ENCODE data around the gene HRCT1.
"Not testable (repeated sequence)": the region's sequence is repeated elsewhere in the genome, so short reads cannot be mapped to it uniquely, and the experiment has no call there.

Gene HRCT1

DNA sequence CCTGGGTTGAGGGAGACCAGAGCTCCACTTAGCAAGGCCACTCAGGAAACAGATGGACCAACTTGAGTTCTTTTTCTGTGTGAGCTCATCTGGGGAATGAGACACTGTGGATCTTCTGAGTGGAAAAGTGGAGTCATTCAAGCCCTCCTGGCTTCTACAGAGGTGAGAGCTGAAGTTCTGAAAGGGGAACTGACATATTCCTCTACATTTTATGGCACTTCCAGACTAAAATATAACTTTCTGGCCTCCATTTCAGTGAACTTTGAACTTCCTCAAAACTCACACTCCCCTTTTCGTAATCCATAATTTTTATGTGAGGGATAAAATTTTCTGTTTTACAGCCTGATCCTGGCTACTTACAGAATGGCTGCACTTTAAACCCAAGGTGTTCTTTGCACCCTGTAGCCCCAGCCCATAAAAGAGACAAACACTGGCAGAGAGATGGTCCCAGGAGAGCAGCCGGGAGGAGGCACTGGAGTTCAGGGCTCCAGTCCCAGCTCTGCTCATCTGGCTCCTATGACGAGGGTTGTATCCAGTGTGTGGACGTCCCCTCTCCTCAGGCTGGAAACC lies 14.1 kb downstream of the HRCT1 start:
- Mint-ChIP-seq H3K27ac (no peak overlapping the region), H3K9me3 (ENCODE audit: low read depth) (no peaks in the 10 kb centered on the region), H3K36me3 (no peaks in the 10 kb centered on the region), H3K27me3 (no peaks in the 10 kb centered on the region), H3K4me3 (no peak overlapping the region), H3K4me1 (ENCODE audit: low read depth) (peaks cover 17% of the 10 kb centered on the region)

DNA sequence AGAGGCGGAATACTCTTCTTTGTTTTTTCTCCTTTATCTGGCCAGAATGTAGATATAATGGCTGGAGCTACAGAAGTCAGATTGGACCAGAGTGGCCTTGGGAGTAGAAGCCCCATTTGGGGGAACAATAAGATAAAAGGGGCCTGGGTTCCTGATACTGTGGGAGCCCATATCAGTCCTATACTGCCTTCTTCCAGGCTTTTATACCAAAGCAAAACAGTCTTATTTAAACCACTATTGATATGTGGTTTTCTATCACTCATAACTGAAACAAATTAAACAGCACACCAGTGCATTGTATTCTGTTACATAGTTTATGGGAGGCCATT lies 17.6 kb downstream of the HRCT1 start:
- Mint-ChIP-seq H3K27me3 (no peaks in the 10 kb centered on the region), H3K4me3 (no peak overlapping the region), H3K9me3 (ENCODE audit: low read depth) (no peaks in the 10 kb centered on the region), H3K27ac (no peak overlapping the region), H3K4me1 (ENCODE audit: low read depth) (peaks cover 17% of the 10 kb centered on the region), H3K36me3 (peaks cover 3% of the 10 kb centered on the region)

GRCh38 chr9:35923927-35924763 lies 18.1 kb downstream of the HRCT1 start:
- H3K36me3 Mint-ChIP-seq: peaks cover 3% of the 10 kb centered on the region
- H3K4me3 Mint-ChIP-seq: no peak overlapping the region
- peaks cover 17% of the 10 kb centered on the region for H3K4me1 Mint-ChIP-seq (ENCODE audit: low read depth)
- peak overlapping the region; percentile 80 for H3K27ac Mint-ChIP-seq
- no peaks in the 10 kb centered on the region for H3K27me3 Mint-ChIP-seq
- H3K9me3 Mint-ChIP-seq (ENCODE audit: low read depth): no peaks in the 10 kb centered on the region

DNA sequence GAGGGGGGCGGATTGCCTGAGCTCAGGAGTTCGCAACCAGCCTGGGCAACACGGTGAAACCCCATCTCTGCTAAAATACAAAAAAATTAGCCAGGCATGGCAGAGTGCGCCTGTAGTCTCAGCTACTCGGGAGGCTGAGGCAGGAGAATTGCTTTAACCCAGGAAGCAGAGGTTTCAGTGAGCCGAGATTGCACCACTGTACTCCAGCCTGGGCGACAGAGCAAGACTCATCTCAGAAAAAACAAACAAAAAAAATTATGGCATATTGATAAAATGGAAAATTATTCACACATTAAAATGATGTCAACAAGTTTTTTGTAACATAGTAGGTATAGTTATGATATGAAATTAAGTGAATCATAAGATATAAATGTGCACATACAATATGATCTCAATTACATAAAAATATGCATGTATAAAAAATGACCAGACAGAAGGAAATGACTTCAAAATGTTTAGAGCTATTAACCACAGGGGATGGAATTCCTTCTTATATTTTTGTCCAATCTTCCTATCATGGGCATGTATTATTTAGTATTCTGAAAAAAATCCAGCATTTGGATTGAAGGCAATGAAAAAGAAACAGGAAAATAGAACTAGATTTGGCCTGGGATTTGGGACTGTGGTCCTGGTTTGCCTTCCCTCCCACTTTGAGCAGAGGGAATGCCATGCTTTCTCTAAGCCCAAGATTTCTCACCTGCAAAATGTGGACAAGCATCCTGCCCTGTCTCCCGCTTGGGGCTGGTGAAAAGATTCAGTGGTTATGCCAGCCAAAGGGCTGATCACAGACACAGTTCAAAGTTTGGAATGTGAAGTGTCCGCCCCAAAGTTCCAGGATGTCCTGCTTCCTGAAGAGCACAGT lies 22.8 kb downstream of the HRCT1 start:
- peaks cover 19% of the 10 kb centered on the region for H3K4me1 Mint-ChIP-seq (ENCODE audit: low read depth)
- no peaks in the 10 kb centered on the region for H3K9me3 Mint-ChIP-seq (ENCODE audit: low read depth)
- no peak overlapping the region for H3K27ac Mint-ChIP-seq
- no peaks in the 10 kb centered on the region for H3K27me3 Mint-ChIP-seq
- H3K4me3 Mint-ChIP-seq: no peak overlapping the region
- H3K36me3 Mint-ChIP-seq: peaks cover 3% of the 10 kb centered on the region

- Mint-ChIP-seq H3K4me3 (no peak overlapping the region), H3K4me1 (ENCODE audit: low read depth) (peaks cover 14% of the 10 kb centered on the region), H3K27ac (no peak overlapping the region), H3K36me3 (peaks cover 3% of the 10 kb centered on the region), H3K27me3 (no peaks in the 10 kb centered on the region), H3K9me3 (ENCODE audit: low read depth) (no peaks in the 10 kb centered on the region)
Measured at GRCh38 chr9:35929453-35929718, 23.4 kb downstream of the HRCT1 start.

- no peaks in the 10 kb centered on the region for H3K27me3 Mint-ChIP-seq
- H3K9me3 Mint-ChIP-seq (ENCODE audit: low read depth): no peaks in the 10 kb centered on the region
- no peak overlapping the region for H3K4me3 Mint-ChIP-seq
- peaks cover 3% of the 10 kb centered on the region for H3K36me3 Mint-ChIP-seq
- no peak overlapping the region for H3K27ac Mint-ChIP-seq
- H3K4me1 Mint-ChIP-seq (ENCODE audit: low read depth): peaks cover 12% of the 10 kb centered on the region
Measured at GRCh38 chr9:35930521-35930920, 24.5 kb downstream of the HRCT1 start.

- no peaks in the 10 kb centered on the region for H3K27me3 Mint-ChIP-seq
- H3K4me3 Mint-ChIP-seq: no peak overlapping the region
- H3K36me3 Mint-ChIP-seq: peaks cover 3% of the 10 kb centered on the region
- no peak overlapping the region for H3K27ac Mint-ChIP-seq
- H3K9me3 Mint-ChIP-seq (ENCODE audit: low read depth): no peaks in the 10 kb centered on the region
- H3K4me1 Mint-ChIP-seq (ENCODE audit: low read depth): peaks cover 12% of the 10 kb centered on the region
Measured at GRCh38 chr9:35930989-35931388, 25.0 kb downstream of the HRCT1 start.

DNA sequence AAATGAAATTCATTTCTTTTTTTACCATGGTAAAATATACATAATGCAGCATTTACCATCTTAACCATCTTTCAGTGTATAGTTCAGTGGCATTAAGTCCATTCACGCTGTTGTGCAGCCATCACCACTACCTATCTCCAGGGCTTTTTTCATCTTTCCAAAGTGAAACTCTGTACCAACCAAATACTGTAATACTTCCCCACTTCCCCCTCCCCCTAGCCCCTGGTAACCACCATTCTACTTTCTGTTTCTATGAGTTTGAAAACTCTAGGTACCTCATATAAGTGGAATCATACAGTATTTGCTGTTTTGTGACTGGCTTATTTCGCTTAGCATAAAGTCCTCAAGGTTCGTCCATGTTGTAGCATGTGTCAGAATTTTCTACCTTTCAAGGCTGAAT lies 26.7 kb downstream of the HRCT1 start:
- H3K4me3 Mint-ChIP-seq: no peak overlapping the region
- H3K4me1 Mint-ChIP-seq (ENCODE audit: low read depth): peaks cover 17% of the 10 kb centered on the region
- H3K27me3 Mint-ChIP-seq: no peaks in the 10 kb centered on the region
- no peak overlapping the region for H3K27ac Mint-ChIP-seq
- peaks cover 4% of the 10 kb centered on the region for H3K36me3 Mint-ChIP-seq
- H3K9me3 Mint-ChIP-seq (ENCODE audit: low read depth): no peaks in the 10 kb centered on the region

DNA sequence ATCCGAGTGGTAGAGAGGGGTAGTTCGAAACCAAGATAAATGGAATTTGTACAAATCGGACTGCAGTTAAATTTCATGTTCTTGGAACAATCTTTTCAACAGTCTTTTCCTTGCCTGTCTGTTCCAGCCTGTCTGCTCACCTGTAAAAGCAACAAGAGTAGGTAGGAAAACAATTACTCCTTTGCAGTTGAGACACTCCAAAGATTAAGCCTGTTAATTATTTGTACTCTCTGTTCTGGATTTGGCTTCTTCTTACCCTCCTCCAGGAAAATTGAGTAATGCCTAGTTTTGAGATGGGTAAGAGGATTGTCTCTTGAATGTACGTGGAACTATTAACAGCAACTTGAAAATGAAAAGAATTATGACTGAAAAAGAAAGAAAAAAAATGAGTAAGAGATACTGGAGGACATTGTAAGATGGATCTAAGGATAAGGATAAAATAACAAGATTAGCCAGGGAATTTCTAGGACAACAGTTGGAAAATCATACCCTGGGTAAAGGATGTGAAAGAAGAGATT lies 27.6 kb downstream of the HRCT1 start:
- H3K4me3 Mint-ChIP-seq: no peak overlapping the region
- no peaks in the 10 kb centered on the region for H3K27me3 Mint-ChIP-seq
- no peaks in the 10 kb centered on the region for H3K9me3 Mint-ChIP-seq (ENCODE audit: low read depth)
- peaks cover 24% of the 10 kb centered on the region for H3K4me1 Mint-ChIP-seq (ENCODE audit: low read depth)
- peaks cover 4% of the 10 kb centered on the region for H3K36me3 Mint-ChIP-seq
- H3K27ac Mint-ChIP-seq: no peak overlapping the region

GRCh38 chr9:35934069-35934468 lies 28.1 kb downstream of the HRCT1 start:
- not testable (repeated sequence) for H3K9me3 Mint-ChIP-seq (ENCODE audit: low read depth); H3K27me3 Mint-ChIP-seq; H3K36me3 Mint-ChIP-seq; H3K4me3 Mint-ChIP-seq; H3K27ac Mint-ChIP-seq
- peaks cover 28% of the 10 kb centered on the region for H3K4me1 Mint-ChIP-seq (ENCODE audit: low read depth)

- no peaks in the 10 kb centered on the region for H3K9me3 Mint-ChIP-seq (ENCODE audit: low read depth)
- no peak overlapping the region for H3K4me3 Mint-ChIP-seq
- no peaks in the 10 kb centered on the region for H3K27me3 Mint-ChIP-seq
- H3K27ac Mint-ChIP-seq: no peak overlapping the region
- peaks cover 40% of the 10 kb centered on the region for H3K4me1 Mint-ChIP-seq (ENCODE audit: low read depth)
- H3K36me3 Mint-ChIP-seq: peaks cover 4% of the 10 kb centered on the region
Measured at GRCh38 chr9:35935261-35935660, 29.3 kb downstream of the HRCT1 start.

DNA sequence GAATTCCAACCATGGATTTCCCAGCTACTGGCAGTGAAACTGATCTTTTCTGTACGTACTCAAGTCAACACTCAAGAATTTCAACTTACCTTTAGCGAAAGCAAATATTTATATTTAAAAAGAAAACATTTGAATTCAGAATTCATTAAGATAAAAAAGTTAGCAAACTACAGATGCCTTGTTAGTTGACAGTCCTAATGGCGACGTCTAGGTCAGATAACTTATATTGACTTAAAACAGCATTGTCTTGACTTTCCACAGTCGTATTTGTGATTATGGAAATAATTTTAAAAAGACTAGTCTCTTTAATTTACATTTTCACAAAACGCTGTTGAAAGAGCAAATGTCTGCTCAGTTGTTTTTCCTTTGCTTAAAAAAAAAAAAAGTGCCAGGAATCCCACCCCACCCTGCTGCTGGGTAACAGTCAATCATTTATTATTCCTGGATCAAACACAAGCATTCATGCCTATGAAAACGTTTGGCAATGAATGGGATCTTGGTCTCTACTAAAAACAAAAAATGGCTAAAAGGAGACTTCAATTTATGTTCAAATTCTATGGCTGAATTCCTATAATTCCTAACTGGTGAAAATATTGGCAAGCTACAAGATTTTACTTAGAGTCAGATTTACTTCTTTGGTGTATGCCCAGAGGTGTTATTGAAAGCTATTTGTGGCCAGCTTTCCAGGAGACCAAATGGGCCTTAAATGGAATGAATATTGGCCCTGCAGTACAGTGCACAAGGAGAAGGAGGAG lies 29.9 kb downstream of the HRCT1 start:
- Mint-ChIP-seq H3K36me3 (peaks cover 4% of the 10 kb centered on the region), H3K27ac (no peak overlapping the region), H3K27me3 (no peaks in the 10 kb centered on the region), H3K4me1 (ENCODE audit: low read depth) (peaks cover 47% of the 10 kb centered on the region), H3K4me3 (no peak overlapping the region), H3K9me3 (ENCODE audit: low read depth) (no peaks in the 10 kb centered on the region)

- peaks cover 59% of the 10 kb centered on the region for H3K4me1 Mint-ChIP-seq (ENCODE audit: low read depth)
- H3K36me3 Mint-ChIP-seq: peaks cover 4% of the 10 kb centered on the region
- no peak overlapping the region for H3K4me3 Mint-ChIP-seq
- no peaks in the 10 kb centered on the region for H3K27me3 Mint-ChIP-seq
- H3K9me3 Mint-ChIP-seq (ENCODE audit: low read depth): no peaks in the 10 kb centered on the region
- H3K27ac Mint-ChIP-seq: no peak overlapping the region
Measured at GRCh38 chr9:35937227-35937626, 31.2 kb downstream of the HRCT1 start.

DNA sequence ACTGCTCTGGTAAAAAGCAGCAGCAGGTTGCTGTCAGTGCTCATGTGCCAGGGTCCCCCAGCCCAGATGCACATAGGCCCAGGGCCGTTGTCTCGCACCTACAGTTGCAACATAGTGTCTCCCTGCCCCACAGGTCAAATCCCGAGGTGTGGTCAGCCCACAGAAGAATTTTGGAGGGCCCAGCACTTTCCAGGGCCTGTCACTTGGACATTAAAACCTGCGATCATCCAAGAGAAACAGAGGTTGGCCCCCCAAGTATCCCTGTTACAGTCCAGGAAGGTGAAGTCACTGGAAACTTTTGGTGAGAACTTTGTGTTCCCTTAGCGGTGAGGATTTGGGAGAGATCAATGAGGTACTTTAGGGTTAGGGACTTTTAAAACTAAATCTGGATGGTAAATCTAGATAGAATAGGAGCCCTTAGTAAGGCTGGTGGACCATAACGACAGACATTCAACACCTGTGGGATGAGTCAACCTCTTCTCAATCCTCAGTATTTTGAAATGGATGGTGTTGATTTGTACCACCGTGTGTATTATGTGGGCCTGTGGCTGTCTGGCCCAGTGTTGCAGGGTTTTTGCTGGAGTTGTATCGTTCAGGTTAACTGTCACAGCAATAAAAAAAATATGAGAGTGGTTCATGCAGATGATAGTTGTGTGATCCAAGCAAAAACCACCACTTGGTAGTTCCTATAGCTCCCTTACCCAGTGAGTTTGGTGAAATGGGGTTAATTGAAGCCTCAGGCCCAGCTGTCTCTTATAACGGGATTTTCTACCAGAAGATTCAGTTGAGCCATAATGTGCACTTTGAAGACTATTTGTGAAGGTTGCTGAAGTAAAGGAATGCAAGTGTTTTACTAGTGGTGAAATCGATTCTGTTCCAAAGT lies 32.7 kb downstream of the HRCT1 start:
- no peaks in the 10 kb centered on the region for H3K27me3 Mint-ChIP-seq
- H3K9me3 Mint-ChIP-seq (ENCODE audit: low read depth): no peaks in the 10 kb centered on the region
- H3K36me3 Mint-ChIP-seq: peaks cover 4% of the 10 kb centered on the region
- no peak overlapping the region for H3K4me3 Mint-ChIP-seq
- peaks cover 60% of the 10 kb centered on the region for H3K4me1 Mint-ChIP-seq (ENCODE audit: low read depth)
- peak overlapping the region; percentile 64 for H3K27ac Mint-ChIP-seq

Measured in activated naive CD8-positive, alpha-beta T cell (primary cell).